ENCODE results near the gene SLC35F6. TPM values are rescaled to one million over a fixed set of nuclear protein-coding genes. Genes with fewer than 3 reads are reported as not detected.

Gene SLC35F6
- total and polyA plus RNA-seq, 2 donors (not counting 1 experiment from before 2014, with no cell fraction given) = 10.4 to 15.2 TPM

DNA sequence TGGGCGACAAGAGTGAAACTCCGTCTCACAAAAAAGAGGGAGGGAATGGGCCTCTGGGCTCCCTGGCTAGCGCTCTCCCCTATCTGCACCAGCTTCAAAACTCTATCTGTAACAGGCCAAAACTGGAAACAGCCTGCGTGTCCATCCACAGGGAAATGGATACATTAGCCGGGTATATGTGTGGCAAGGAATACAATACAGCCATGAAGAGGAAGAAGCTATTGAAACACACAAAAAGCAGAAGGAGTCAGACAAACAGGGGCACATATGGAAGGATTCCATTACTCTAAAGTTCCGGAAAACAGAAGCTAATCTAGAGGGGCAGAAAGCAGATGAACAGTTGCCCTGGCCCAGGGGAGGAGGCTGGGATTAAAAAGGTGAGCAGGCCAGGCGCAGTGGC is 24.6 kb upstream of the SLC35F6 start:
- TF ChIP-seq, protein P1, sequence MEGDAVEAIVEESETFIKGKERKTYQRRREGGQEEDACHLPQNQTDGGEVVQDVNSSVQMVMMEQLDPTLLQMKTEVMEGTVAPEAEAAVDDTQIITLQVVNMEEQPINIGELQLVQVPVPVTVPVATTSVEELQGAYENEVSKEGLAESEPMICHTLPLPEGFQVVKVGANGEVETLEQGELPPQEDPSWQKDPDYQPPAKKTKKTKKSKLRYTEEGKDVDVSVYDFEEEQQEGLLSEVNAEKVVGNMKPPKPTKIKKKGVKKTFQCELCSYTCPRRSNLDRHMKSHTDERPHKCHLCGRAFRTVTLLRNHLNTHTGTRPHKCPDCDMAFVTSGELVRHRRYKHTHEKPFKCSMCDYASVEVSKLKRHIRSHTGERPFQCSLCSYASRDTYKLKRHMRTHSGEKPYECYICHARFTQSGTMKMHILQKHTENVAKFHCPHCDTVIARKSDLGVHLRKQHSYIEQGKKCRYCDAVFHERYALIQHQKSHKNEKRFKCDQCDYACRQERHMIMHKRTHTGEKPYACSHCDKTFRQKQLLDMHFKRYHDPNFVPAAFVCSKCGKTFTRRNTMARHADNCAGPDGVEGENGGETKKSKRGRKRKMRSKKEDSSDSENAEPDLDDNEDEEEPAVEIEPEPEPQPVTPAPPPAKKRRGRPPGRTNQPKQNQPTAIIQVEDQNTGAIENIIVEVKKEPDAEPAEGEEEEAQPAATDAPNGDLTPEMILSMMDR (IDR thresholded peaks at IDR 0.05) = no peak
- TF ChIP-seq EZH2 (IDR thresholded peaks at IDR 0.05; ENCODE audit: borderline replicate concordance, insufficient read depth, low read depth, low read length, poor library complexity, severe bottlenecking) = no peak
- Mint-ChIP-seq H3K4me3 (no peak overlapping the region), H3K27ac (no peak overlapping the region), H3K27me3 (peaks cover 17% of the 10 kb centered on the region), H3K4me1 (peaks cover 7% of the 10 kb centered on the region), H3K9me3 (ENCODE audit: insufficient read depth) (no peaks in the 10 kb centered on the region)
- no peak overlapping the region for H3K27ac ChIP-seq (ENCODE audit: low read length in 2 of 2)
- ATAC-seq (ENCODE audit: low read depth) = no peak
- no peak overlapping the region for H3K4me2 ChIP-seq (replicated peaks; ENCODE audit: low read depth, low read length, poor library complexity, severe bottlenecking)
- POLR2A ChIA-PET = interaction anchor here (0.6 kb wide), 1 partner anchor 1383 kb away, joined by 4 read pairs; no protein-coding TSS in a partner anchor
- no peak for DNase-seq
- H3K36me3 ChIP-seq (replicated peaks in 1 of 2; ENCODE audit: control extremely low read depth in 1 of 2, control insufficient read depth in 1 of 2, extremely low read depth in 1 of 2, insufficient read depth in 2 of 2, low read length in 1 of 2) = no peaks in the 10 kb centered on the region
- 100% methylated on average over 2 of the region's 7 CpGs for WGBS (ENCODE audit: insufficient coverage)
- no peaks in the 10 kb centered on the region for H4K20me1 ChIP-seq (ENCODE audit: control insufficient read depth, insufficient read depth, low read length, poor library complexity, severe bottlenecking)
- H2AFZ ChIP-seq (ENCODE audit: insufficient read depth, low read depth, low read length, poor library complexity, severe bottlenecking) = no peak overlapping the region
- no peak overlapping the region for H3K4me3 ChIP-seq (ENCODE audit: control extremely low read depth in 1 of 5, extremely low read depth in 1 of 5, insufficient read depth in 1 of 5, low read depth in 2 of 5, low read length in 4 of 5)
- no peak overlapping the region for H3K9ac ChIP-seq (ENCODE audit: low read length)
- CTCF ChIA-PET = interaction anchor here (1.3 kb wide), 1 partner anchor 9 kb away, joined by 3 read pairs; no protein-coding TSS in a partner anchor
- peaks cover 0 to 3% (median 1%) of the 10 kb centered on the region in 4 experiments for H3K27me3 ChIP-seq (replicated peaks in 1 of 4; ENCODE audit: control extremely low read depth in 1 of 4, control insufficient read depth in 3 of 4, insufficient read depth in 4 of 4, low read length in 3 of 4)
- peaks cover 0 to 2% (median 0%) of the 10 kb centered on the region in 3 donors for H3K9me3 ChIP-seq (ENCODE audit: control extremely low read depth in 1 of 3, control insufficient read depth in 2 of 3, insufficient read depth in 1 of 3, low read length in 2 of 3)
- H3K79me2 ChIP-seq (ENCODE audit: control insufficient read depth, insufficient read depth, low read length) = no peaks in the 10 kb centered on the region
- H3K4me1 ChIP-seq (ENCODE audit: control insufficient read depth in 2 of 2, insufficient read depth in 2 of 2, low read length in 2 of 2) = no peaks in the 10 kb centered on the region
- intact Hi-C loops (cut with micrococcal nuclease) = no loop called here

DNA sequence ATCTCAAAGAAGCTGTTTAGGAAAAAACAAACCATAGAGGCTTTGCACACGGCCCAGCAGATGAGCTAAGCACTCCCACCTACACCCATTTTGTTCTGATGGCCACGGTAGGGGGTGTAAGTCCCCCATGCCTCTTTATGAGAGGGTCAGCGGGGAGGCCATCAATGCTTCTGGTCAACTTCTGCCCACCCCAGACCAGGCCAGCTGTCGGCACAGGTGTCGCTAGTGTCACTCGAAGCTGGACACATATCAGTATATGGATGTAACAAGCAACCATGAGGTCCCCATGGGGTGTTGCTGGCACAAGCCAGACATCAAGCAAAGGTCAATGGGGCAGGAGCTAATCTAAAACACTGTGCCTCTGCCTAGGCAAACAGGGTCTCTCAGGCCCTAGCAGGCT is 23.7 kb upstream of the SLC35F6 start:
- Mint-ChIP-seq H3K27me3 (peaks cover 16% of the 10 kb centered on the region), H3K9me3 (ENCODE audit: insufficient read depth) (no peaks in the 10 kb centered on the region), H3K4me3 (no peak overlapping the region), H3K27ac (no peak overlapping the region), H3K4me1 (peaks cover 7% of the 10 kb centered on the region)
- no peak overlapping the region for H3K4me2 ChIP-seq (replicated peaks; ENCODE audit: low read depth, low read length, poor library complexity, severe bottlenecking)
- H3K36me3 ChIP-seq (replicated peaks in 1 of 2; ENCODE audit: control extremely low read depth in 1 of 2, control insufficient read depth in 1 of 2, extremely low read depth in 1 of 2, insufficient read depth in 2 of 2, low read length in 1 of 2) = no peaks in the 10 kb centered on the region
- ATAC-seq (ENCODE audit: low read depth) = no peak
- no peak overlapping the region for H3K9ac ChIP-seq (ENCODE audit: low read length)
- no peak overlapping the region for H3K4me3 ChIP-seq (ENCODE audit: control extremely low read depth in 1 of 5, extremely low read depth in 1 of 5, insufficient read depth in 1 of 5, low read depth in 2 of 5, low read length in 4 of 5)
- H3K9me3 ChIP-seq (ENCODE audit: control extremely low read depth in 1 of 3, control insufficient read depth in 2 of 3, insufficient read depth in 1 of 3, low read length in 2 of 3) = peaks cover 0 to 2% (median 0%) of the 10 kb centered on the region in 3 donors
- H3K4me1 ChIP-seq (ENCODE audit: control insufficient read depth in 2 of 2, insufficient read depth in 2 of 2, low read length in 2 of 2) = no peaks in the 10 kb centered on the region
- ChIA-PET POLR2A (no interaction called here), CTCF (interaction anchor here (1.3 kb wide), 1 partner anchor 8 kb away, joined by 3 read pairs; no protein-coding TSS in a partner anchor)
- WGBS (ENCODE audit: insufficient coverage) = 67% methylated on average over 2 of the region's 6 CpGs
- no peaks in the 10 kb centered on the region for H4K20me1 ChIP-seq (ENCODE audit: control insufficient read depth, insufficient read depth, low read length, poor library complexity, severe bottlenecking)
- H3K79me2 ChIP-seq (ENCODE audit: control insufficient read depth, insufficient read depth, low read length) = no peaks in the 10 kb centered on the region
- intact Hi-C loops (cut with micrococcal nuclease) = no loop called here
- DNase-seq = no peak
- no peak overlapping the region for H3K27ac ChIP-seq (ENCODE audit: low read length in 2 of 2)
- H2AFZ ChIP-seq (ENCODE audit: insufficient read depth, low read depth, low read length, poor library complexity, severe bottlenecking) = no peak overlapping the region
- peaks cover 0 to 3% (median 1%) of the 10 kb centered on the region in 4 experiments for H3K27me3 ChIP-seq (replicated peaks in 1 of 4; ENCODE audit: control extremely low read depth in 1 of 4, control insufficient read depth in 3 of 4, insufficient read depth in 4 of 4, low read length in 3 of 4)
- TF ChIP-seq, protein P1 (IDR thresholded peaks at IDR 0.05) = no peak
- TF ChIP-seq EZH2 (IDR thresholded peaks at IDR 0.05; ENCODE audit: borderline replicate concordance, insufficient read depth, low read depth, low read length, poor library complexity, severe bottlenecking) = no peak

Data from B cell (primary cell).